ENCODE measurements around the gene GFRA4.

DNA sequence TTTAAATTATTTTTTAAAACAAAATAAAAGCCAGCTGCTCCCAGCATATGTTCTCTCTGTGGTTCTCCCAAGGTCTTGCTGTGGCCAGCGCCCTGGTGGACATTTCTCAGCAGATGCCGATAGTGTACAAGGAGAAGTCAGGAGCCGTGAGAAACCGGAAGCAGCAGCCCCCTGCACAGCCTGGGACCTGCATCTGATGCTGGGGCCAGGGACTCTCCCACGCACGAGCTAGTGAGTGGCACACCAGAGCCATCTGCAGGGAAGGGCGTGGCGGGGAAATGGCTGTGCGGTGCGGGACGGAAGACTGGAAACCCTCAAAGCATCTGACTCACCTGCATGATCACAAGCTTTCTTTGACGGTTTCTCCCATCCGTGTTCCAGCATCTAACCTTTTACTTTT lies 16.5 kb downstream of the GFRA4 start:
- TF ChIP-seq, protein P1, sequence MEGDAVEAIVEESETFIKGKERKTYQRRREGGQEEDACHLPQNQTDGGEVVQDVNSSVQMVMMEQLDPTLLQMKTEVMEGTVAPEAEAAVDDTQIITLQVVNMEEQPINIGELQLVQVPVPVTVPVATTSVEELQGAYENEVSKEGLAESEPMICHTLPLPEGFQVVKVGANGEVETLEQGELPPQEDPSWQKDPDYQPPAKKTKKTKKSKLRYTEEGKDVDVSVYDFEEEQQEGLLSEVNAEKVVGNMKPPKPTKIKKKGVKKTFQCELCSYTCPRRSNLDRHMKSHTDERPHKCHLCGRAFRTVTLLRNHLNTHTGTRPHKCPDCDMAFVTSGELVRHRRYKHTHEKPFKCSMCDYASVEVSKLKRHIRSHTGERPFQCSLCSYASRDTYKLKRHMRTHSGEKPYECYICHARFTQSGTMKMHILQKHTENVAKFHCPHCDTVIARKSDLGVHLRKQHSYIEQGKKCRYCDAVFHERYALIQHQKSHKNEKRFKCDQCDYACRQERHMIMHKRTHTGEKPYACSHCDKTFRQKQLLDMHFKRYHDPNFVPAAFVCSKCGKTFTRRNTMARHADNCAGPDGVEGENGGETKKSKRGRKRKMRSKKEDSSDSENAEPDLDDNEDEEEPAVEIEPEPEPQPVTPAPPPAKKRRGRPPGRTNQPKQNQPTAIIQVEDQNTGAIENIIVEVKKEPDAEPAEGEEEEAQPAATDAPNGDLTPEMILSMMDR (IDR thresholded peaks at IDR 0.05) = no peak
- TF ChIP-seq, protein P2, sequence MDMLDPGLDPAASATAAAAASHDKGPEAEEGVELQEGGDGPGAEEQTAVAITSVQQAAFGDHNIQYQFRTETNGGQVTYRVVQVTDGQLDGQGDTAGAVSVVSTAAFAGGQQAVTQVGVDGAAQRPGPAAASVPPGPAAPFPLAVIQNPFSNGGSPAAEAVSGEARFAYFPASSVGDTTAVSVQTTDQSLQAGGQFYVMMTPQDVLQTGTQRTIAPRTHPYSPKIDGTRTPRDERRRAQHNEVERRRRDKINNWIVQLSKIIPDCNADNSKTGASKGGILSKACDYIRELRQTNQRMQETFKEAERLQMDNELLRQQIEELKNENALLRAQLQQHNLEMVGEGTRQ (CRISPR knock-in tag; IDR thresholded peaks at IDR 0.05) = no peak
- TF ChIP-seq ESRRA (CRISPR knock-in tag; IDR thresholded peaks at IDR 0.05; ENCODE audit: borderline replicate concordance) (no peak), MYBL2 (CRISPR knock-in tag; IDR thresholded peaks at IDR 0.05) (no peak)
- TF ChIP-seq, protein P3, sequence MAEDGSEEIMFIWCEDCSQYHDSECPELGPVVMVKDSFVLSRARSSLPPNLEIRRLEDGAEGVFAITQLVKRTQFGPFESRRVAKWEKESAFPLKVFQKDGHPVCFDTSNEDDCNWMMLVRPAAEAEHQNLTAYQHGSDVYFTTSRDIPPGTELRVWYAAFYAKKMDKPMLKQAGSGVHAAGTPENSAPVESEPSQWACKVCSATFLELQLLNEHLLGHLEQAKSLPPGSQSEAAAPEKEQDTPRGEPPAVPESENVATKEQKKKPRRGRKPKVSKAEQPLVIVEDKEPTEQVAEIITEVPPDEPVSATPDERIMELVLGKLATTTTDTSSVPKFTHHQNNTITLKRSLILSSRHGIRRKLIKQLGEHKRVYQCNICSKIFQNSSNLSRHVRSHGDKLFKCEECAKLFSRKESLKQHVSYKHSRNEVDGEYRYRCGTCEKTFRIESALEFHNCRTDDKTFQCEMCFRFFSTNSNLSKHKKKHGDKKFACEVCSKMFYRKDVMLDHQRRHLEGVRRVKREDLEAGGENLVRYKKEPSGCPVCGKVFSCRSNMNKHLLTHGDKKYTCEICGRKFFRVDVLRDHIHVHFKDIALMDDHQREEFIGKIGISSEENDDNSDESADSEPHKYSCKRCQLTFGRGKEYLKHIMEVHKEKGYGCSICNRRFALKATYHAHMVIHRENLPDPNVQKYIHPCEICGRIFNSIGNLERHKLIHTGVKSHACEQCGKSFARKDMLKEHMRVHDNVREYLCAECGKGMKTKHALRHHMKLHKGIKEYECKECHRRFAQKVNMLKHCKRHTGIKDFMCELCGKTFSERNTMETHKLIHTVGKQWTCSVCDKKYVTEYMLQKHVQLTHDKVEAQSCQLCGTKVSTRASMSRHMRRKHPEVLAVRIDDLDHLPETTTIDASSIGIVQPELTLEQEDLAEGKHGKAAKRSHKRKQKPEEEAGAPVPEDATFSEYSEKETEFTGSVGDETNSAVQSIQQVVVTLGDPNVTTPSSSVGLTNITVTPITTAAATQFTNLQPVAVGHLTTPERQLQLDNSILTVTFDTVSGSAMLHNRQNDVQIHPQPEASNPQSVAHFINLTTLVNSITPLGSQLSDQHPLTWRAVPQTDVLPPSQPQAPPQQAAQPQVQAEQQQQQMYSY (CRISPR knock-in tag; IDR thresholded peaks at IDR 0.05) = no peak
- TF ChIP-seq, protein P4, sequence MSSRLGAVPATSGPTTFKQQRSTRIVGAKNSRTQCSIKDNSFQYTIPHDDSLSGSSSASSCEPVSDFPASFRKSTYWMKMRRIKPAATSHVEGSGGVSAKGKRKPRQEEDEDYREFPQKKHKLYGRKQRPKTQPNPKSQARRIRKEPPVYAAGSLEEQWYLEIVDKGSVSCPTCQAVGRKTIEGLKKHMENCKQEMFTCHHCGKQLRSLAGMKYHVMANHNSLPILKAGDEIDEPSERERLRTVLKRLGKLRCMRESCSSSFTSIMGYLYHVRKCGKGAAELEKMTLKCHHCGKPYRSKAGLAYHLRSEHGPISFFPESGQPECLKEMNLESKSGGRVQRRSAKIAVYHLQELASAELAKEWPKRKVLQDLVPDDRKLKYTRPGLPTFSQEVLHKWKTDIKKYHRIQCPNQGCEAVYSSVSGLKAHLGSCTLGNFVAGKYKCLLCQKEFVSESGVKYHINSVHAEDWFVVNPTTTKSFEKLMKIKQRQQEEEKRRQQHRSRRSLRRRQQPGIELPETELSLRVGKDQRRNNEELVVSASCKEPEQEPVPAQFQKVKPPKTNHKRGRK (CRISPR knock-in tag; IDR thresholded peaks at IDR 0.05; ENCODE audit: borderline replicate concordance) = no peak
- TF ChIP-seq, protein P5, sequence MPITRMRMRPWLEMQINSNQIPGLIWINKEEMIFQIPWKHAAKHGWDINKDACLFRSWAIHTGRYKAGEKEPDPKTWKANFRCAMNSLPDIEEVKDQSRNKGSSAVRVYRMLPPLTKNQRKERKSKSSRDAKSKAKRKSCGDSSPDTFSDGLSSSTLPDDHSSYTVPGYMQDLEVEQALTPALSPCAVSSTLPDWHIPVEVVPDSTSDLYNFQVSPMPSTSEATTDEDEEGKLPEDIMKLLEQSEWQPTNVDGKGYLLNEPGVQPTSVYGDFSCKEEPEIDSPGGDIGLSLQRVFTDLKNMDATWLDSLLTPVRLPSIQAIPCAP (CRISPR knock-in tag; IDR thresholded peaks at IDR 0.05) = no peak

Data from WTC11 (cell line).